GM19099 (cell line): Measurements from ENCODE around the gene FBXL17.

Experiments used
- POLR2A ChIP-seq: IDR thresholded peaks from 3 replicates; pipeline ENCODE4 v1.6.1; 2011; ENCODE audit warnings: low read depth; ENCODE audit not compliant: insufficient read length; ENCODE audit errors: extremely low read depth

Gene FBXL17

DNA sequence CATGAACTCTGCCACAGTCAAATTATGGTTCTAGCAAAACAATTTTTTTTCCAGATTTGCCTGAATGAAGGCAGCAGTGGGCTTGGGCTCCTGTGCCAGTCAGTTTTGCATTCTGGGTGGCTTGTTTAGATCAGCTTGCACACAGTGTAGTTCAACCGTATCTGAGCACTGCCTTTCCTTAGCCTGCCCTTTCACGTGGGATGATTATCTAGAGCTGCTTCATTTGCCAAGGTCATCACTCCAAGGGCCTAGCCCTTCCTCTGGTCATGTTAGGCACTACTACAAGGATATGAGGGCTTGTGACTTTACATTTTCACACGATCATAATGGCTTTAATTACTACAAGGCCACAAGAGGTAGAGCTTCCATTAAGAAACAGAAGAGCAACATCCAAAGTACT is 560.6 kb downstream of the FBXL17 start:
- no peak for TF ChIP-seq POLR2A

DNA sequence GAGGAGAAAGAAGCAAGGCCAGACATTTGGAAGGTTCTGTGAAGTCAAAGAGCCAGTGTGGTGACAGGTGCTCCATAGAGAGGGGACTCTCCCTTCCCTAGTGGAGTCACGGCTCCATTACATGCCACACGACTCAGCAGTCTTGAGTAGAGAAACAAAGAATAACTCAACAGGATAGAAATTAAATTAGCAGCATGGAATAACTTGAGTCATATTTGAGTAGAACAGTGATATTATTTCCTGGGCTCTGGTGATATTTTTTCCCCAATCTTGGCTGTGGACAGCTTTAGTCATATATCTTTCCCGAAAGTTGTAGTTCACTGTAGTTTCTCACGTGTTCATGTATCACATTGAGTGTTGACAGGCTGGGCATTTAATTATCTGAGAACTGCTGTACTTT is 561.5 kb downstream of the FBXL17 start:
- no peak for TF ChIP-seq POLR2A

DNA sequence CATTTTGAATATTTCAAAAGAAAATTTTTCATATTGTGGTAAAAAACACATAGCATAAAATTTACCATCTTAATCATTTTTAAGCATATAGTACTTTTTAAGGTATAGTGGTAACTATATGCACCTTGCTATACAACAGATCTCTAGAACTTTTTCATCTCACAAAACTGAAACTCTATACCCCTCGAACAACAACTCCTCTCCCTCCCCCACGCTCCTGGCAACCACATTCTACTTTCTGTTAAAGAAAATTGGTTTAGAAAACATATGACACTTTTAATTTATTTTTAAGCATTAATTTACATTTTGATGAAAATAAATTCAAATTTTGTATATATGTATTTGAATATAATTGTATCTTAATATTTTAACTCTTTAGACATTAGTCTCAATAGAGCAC is 563.9 kb downstream of the FBXL17 start:
- TF ChIP-seq POLR2A: no peak

DNA sequence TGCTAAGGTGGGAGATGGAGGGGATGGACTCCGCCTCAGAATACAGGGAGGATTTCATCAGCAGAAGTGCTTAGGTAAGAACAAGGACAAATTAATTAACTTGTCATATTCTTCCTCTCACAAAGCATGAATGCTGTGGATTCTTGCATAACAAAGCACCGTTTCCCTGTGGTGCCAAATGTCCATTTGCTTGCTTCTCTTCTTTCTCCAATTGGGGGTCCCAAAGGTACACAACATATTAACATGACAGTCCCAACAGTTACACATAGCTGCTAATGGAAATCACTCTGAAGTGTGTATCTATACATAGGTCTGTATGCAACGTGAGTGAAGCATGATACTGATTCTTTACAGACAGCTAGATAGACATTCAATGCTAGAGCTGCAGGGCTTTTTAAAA is 564.5 kb downstream of the FBXL17 start:
- TF ChIP-seq POLR2A: no peak

DNA sequence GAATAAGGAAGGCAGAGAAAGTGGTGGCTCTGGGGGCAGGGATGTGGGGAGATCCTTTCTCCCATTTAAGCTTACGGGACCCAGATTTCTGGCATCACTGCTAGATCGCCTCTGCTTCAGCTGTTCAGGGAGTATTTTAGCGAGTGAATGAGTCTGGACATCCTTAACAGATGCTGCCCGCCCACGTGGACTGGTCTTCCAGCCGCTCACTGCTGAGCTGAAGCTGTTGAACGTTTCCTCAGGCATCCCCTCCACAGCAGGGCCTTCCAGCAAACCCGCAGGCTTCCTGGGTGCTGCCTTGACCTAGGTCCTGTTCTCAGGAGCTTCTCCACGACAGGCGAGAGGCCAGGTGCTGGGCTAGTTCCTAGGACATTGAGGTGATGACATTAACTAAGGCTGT is 566.8 kb downstream of the FBXL17 start:
- no peak for TF ChIP-seq POLR2A

DNA sequence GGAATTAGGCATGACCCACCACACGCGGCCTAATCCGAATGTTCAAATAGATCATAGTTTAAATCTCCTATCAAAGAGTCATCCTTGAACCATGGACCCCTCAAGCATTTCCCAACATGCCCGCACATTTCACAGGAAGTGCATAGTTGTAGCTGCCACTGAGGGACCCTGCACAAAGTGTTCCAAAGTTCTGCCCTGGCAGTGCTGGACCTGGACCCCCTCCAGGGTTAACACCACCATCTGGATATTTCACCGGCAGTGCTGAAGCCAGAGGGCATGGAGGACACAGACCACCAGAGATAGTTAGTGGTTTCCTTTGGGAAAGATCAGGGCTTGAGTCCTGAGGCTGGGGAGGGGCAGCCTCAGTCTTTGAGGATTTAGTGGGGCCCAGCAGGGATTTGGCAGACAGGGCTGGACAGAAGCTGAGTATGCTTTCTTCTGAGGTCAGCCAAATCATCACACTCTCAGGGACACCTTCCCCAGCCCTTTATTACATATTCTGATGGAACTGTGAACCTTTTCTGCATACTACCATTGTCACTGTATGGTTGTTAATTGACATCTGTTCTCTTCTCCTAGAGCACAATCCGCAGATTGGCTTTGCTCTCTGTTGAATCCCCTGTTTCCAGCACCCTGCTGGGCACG is 567.6 kb downstream of the FBXL17 start:
- TF ChIP-seq POLR2A: no peak

DNA sequence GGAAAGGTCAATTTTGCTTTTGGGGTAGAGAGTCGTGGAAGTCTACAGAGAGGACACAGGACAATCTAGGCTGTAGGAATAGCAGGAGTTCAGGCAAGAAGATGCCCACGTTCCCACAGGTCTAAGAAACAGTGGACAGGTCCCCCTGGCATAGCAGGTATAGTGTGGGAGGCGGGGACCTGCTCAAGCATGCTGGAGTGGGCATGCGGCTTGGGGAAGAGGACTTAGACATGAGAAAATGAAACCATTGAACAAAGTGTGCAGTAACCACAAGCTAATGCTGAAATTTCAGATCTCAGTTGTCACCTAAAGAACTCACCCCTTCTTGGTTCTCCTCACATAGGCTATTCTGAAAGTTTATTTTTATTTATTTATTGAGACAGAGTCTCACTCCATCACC is 568.3 kb downstream of the FBXL17 start:
- no peak for TF ChIP-seq POLR2A

DNA sequence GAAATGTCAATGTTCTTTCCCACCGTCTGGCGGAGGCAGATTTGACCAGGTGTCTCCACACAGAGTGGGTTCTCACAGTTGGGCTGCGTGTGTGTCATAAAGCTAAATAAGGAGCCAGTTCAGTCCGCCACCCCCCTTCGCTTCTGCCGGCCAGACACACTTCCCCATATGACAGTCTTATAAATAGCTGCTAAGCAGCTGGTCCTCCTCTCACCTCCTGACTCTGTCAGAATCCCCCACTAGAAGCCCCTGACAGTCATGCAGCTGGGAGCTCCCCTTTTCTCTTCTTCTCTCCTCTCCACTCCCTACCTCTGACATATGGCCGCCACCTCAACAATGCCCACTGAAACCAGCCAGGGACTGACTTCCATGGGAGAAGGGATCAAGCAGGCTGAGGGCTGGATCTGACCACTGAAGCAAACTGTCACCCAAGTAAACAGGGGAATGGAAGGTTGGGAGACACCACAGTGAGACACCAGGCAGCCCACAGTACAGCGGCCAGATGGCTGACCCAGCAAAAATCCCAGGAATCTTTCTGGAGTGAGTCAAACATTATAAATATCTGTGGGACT is 569.2 kb downstream of the FBXL17 start:
- TF ChIP-seq POLR2A: no peak

DNA sequence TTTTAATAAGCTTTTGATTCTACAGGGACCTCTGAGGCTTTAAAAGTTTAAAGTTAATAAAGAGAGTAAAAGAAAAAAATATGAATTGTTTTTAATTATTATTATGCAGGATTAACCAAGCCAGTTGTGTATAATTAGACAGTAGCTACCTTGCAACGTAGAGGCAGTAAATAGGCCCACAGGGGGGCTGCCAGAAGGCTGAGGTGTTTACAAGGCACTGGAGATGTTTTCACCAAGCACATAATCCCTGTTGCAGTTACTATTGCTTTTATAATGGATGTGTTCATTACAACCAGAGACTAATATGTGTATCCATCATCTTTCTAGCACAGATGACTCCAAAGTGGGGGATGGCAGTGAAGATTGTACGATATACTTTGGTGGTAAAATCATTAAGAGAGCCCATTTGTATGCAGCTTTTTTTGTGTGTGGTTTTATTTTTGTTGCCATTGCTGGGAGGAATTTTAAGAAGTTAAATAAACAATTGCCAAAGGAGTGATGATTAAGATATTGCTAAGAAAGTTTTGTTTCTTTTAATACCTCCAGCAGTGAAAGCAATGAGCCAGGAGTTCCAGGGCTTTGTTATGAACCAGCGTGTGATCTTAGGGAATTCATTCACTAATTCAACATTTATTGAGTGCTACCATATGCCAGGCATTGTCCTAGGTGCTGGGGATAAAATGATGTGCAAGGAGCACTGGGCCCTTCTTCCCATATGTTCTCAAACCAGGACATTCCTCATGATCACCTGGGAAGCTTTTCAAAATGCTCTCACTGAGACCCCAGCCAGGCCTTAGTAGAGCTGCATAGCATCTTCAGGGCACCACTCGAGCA is 572.5 kb downstream of the FBXL17 start:
- no peak for TF ChIP-seq POLR2A
